T-helper 2 cell (primary cell): ENCODE results near the gene RBFOX1.

Source experiments
- DNase-seq, 5 experiments: peaks; one replicate each; pipeline versions ENCODE4 v3.0.0 to v3.0.0-alpha.2; 2012 to 2022

RBFOX1 gene

DNA sequence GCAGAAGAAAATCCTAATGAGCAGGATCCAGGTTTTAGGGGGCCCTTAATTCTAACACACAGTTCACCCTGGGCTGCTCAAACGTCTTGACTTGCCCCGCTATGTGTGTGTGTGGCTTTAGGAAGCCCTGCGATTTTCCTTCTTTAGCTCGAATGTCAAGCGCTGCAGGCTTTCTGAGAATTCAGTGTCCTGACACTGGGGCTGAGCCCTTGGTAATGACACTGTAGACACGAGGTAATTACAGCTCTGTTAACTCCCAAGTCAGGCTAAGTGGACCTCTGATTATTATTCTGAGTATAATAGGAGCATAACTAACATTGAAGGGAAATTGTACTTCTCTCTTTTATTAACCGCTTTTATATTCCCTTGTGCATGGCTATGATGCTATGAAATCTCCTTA is 202.1 kb downstream of the RBFOX1 start:
- no peak for DNase-seq

DNA sequence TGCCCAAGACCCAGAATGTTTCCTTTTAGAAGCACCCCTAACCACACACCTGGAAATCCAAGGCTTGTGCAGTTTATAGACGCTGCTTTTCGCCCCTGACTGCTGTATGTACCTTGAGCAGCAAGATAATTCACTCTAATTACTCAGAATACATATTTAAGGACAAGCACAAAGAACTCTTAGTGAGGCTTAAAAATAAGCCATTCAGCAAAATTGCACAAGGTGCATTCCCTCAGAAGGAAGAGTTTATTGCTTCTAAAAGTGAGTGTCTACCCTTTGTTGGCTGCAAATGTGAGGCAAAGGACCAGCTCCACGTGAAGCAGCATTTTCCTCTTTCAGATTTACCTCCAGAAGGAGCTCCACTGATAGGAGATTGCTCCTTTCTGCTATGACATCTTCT is 208.4 kb downstream of the RBFOX1 start:
- no peak for DNase-seq

DNA sequence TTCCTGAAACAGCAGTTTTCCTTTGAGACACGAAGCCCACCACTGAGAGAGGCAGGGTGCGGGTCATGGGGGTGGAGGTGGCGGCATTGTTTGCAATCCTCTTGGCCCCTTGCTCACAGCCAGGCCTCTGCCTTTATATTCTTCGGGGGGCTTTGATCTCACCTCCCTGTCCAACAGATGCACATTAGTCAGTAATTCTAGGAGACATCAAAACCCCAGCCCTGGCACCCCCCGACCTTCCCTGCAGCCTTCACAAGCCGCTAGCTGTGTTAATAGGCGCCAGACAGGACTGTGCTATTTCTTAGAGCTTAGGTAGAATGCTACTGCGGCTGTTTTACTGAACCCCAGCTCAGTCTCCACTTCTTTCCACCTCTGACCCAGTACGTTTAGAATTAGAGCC is 212.6 kb downstream of the RBFOX1 start:
- no peak for DNase-seq

DNA sequence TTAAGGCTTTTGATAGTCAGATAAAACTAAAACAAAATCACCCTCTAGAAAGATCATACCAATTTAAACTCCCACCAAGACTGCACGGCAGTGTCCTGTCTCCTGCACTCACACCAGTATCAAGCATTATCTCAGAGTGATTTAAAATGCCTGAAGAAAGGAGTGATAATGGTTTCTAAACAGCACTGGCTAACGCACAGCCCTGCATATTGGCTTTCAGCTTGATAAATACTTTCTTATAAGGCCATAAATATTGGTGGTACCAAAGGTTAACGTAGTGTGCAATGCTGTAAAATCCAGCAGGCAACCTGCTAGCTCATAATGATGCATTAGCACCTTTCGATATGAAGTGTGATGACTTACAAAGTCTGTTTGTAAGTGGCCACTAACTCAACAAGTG is 214.3 kb downstream of the RBFOX1 start:
- no peak for DNase-seq

DNA sequence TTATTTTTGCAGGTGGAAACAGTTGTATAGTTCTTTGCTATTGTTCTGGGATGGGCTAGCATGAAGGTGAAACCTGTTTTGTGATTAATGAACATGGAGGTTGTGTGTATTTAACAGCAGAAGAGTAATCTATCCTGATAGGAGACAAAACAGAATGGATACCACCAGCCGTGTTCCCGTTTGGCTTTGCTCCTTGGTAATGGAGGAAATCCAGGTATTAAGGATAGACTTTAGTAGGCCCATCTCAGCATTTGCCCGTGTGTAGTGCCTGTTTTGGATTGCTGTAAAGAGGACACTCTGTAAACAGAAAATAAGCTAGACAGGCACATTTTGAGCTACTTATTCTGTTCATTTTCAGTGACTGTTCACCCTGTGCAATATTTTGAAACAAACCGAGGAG is 215.1 kb downstream of the RBFOX1 start:
- no peak for DNase-seq

DNA sequence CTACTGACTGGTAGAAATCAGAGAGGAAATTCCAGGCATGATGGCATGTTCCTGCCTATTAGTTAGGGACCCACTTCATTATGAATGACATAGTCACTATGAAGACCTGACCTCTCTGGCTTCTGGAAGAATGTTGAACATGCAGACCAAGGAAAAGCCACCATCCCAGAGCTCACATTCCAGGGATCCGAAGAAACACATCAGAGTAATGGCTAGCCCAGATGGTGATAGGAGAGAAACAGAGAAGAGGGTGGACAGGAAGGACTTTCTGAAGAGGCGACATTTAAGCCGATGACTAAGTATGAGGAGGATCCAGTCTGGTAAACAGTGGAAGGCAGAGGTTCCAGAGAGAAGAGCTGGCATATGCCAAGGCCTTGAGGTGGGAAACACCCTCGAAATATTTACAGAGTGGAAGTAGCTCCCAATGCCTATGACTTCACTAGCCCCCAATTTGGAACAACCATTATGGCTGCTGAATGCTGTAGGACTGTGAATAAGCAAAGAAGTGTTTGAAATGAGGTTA is 216.2 kb downstream of the RBFOX1 start:
- no peak for DNase-seq

DNA sequence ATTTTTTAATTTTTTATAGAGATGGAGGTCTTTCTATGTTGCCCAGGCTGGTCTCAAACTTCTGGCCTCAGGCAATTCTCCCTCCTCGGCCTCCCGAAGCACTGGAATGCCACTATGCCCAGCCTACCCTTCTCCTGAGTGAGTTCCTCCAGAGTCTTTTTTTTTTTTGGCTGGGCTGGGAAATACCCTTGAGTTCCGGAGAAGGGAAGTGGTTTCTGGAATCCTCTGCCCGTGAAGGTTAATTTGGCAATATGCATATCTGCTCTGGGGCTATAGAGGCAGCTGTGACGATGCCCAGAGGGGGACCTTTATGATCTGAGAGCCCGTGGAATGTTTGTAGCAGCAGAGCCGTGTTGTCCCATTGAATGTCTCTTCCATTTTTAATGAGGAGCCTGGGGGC is 217.5 kb downstream of the RBFOX1 start:
- no peak for DNase-seq

DNA sequence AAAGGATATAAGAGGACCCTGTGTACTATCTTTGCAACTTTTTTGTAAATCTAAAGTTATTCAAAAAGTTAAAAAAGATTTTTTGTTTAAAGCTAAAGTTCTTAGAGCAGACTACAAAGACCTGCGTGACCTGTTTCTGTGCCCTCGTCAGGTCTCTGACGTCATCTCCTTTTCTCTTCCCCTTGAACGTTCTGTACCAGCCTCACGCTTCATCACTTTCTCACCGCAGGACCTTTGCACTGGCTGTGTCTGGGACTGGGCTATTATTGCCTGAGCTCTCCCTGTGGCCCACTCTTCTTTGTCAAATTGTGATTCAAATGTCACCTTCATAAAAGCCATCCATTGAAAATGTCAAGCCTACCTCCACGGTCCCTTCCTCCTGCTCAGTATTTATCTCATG is 222.8 kb downstream of the RBFOX1 start:
- DNase-seq: no peak

DNA sequence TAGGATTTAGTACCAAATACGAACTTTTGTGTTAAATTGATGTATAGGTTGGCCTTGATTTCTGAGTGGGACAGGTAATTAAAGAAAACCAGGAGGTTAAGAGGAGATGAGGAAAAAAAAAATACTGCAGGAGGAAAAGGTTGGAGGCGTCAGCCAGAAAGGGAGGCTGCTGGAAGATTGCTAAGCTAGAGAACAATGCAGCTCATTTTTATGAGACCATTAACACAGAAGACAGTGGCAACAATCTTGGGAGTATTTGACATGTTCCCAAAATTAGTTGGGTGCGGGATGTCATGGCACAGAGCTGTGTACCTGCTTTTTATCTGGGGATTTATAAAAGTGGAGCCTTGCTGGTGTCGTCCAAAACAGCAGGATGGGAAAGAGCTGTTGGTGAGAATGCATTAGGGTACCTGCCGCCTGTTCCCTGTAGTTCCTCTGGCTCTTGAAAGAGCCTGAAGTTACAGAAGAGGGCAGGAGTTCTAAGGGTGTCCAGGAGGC is 229.3 kb downstream of the RBFOX1 start:
- no peak for DNase-seq

DNA sequence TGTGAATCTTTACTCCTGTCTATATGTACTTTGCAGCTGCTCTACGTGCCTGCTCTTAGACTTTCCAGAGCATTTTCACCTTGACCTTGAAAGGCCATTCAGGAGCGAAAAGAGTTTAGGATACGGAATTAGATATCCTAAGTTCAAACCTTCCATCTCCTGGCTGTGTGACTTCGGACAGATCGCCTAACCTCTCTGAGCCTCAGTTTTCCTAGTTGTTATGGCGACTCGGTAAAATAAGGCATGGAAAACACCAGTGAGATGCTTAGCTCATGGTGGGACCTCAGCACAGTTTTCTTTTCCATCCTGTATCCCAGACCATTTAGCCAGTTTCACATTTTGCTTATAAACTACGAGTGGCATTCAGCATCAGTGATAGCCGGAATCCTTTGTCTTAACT is 233.7 kb downstream of the RBFOX1 start:
- no peak for DNase-seq

DNA sequence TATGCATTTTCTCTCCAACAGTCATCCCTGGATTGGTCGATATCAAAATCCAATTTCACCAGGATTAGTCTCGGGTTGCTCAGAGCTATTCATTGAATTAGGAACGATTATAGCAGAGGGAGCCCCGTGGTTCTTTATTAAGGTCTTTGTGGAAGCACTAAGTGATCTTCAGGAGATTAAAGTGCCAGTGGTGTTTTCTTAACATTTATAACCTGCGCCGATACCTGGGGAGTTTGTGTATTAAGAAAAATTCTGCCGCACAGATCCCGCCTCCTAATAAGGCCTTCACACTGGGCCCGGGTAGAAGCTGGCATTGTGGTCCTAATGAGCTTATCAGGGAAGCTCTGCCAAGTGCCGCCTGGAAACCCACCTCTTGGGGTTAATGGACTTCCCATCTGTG is 238.7 kb downstream of the RBFOX1 start:
- DNase-seq: no peak

DNA sequence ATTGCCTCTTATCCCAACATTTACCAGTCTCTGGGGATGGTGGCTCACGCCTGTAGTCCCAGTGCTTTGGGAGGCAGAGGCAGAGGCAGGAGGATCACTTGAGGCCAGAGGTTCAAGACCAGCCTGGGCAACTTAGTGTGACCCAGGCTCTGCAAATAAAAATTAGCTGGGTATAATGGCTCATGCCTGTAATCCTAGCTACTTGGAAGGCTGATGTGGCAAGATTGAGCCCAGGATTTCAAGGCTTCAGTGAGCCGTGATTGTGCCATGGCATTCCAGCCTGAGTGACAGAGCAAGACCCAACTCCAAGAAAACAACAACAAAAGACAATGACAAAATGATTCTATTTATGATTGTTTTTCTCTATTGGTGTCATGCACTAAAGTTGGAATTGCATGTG is 244.9 kb downstream of the RBFOX1 start:
- DNase-seq: no peak

DNA sequence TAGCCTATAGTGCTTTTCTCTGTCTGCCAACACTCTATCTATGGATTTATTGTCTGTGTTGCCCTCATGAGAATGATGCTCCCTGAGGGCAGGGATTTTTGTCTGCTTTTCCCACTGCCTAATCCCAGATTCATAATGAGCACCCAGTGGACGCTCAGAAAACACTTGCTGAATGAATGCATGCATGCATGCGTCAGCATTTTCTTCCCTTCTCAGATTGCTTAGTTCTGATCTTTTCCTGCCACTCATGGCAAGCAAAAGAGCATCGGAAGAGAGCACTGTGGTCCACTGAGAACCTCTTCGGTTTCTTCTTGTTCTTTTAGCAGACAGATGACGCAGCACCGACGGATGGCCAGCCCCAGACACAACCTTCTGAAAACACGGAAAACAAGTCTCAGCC is 246.8 kb downstream of the RBFOX1 start:
- no peak for DNase-seq

DNA sequence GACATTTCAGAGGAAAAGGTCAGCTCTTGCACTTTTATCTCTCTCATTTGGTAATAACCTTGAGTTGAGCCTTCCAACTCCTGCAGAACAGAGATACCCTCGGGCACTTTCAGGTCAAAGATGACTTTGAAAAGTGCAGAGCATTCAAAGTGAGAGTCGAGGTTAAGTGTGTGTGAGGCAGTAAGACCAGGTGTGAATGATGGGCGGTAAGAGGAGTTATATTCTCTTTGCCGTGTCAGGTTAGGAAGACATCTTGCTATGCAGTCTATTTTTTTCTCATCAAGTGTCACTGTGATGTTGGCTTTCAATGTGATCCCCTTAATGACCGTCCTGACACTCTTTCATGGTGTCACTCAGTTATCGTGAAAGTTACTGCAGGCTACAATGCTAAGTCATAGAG is 248.5 kb downstream of the RBFOX1 start:
- no peak for DNase-seq

DNA sequence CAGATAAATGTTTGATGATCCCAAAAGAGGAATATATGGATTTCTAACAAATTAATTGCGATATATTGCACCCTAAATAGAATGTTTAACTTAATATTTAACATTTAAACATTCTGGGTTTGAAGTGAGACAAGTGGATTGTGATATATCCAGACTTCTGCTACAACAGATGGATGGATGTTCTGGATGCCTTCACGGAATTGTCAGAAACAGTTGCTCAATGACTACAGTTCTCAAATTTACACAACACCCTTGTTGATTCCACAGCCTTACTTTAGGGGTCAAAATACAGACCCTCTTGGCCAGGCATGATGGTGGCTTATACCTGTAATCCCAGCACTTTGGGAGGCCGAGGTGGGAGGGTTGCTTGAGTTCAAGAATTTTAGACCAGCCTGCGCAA is 250.8 kb downstream of the RBFOX1 start:
- no peak for DNase-seq

DNA sequence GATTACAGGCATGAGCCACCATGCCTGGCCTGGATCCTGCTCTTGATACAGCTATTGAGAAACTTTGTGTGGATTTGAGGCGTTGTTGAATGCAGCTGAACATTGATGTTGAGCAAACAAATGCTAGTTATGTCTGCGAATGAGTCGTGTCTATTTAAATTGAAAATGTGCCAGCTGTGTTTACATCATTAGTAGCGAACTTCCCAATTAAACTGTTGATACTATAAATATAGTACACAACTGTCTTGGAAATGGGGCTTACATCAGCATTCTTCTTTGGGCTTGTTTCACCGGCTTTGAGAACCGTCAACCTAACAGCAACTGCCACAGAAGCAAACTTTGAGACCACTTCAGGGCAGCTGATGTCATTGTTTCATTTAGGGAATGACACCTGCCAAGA is 251.9 kb downstream of the RBFOX1 start:
- no peak for DNase-seq

DNA sequence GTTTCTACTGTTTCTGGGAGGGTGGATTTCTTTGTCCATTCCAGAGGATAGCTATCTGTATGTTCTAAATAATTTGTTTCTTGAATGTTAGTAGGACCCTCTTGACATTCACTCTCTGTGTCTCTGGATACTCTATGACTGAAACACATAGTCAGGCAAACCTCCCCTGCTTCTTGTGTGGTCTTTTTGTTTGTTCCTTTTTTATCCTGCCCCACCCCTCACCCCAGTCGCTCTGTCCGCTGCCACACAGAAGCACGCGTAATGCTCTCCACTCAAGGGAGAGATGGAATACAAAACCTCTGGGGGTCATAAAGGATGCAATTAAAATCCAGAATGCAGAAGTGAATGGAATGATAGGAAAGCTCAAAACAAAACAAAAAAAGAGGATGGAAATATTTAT is 253.1 kb downstream of the RBFOX1 start:
- no peak for DNase-seq

DNA sequence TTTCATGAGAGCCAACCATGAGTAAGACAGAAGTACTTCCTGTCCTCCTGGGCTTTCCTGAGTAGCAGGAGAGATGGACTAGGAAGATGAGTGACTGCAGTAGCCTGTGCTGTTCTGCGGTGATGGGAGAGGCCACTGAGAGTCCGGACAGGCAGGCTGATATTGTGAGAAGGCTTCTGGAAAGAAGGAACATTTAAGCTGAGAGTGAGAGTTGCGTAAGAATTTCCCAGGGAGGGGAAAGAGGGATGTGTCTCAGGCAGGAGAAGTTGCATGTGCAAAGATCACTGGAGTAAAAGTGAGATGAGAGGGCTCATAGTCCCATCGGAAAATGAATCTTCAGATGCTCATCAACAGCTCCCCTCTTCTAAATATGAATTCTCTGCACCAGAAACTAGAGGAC is 258.3 kb downstream of the RBFOX1 start:
- no peak for DNase-seq

DNA sequence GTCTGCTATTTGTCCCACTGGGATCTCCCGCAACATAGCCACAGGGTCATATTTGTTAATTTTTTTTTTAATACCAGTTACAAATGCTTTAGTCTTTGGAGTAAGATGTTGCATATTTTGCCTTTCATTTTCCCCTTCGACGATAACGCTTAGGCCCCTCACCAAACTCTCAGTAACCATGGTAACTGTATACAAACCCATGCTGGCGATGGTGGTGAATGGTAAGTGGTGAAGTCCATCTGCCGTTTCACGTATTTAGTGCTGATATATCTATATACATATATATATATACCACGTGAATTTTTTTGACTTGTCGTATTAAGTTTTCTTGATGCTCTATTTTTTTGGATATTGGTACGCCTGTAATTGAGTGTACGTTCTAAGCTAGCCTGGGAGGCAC is 263.7 kb downstream of the RBFOX1 start:
- DNase-seq: no peak

DNA sequence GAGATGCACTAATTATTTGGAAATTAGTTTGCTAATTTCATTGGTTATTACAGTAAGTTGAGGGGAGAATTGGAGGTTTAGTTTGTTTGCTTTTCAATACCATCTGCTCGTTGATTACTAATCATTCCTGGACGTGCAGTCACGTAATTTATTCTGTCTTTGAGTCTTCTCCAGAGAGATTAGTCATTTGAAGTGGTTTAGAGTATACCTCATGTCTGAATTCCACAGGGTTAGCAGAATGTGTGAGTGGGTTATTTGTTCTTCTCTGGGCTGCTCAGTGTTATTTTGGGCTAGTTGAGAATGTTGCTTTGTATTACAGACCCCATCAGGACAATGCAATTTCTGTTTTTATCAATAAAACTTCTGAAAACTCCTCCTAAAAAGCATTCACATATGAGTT is 265.0 kb downstream of the RBFOX1 start:
- no peak for DNase-seq

DNA sequence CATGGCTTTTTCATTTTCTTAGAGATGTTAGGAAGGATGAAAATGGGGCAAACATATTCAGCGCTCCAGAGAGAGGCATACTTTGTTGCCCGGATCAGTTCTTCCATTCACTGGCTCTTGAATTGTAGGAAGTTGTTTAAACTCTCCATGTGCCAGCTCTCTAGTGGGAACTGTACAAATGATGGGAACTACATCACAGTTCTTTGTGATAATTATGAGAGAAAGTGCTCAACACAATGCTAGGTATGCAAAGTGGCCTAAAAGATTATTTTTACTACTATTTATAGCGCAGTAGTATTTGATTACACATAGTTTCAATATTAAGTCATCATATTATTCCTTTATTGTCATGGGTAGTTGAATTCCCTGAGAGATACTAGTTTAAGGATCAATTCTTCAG is 268.5 kb downstream of the RBFOX1 start:
- DNase-seq: no peak

DNA sequence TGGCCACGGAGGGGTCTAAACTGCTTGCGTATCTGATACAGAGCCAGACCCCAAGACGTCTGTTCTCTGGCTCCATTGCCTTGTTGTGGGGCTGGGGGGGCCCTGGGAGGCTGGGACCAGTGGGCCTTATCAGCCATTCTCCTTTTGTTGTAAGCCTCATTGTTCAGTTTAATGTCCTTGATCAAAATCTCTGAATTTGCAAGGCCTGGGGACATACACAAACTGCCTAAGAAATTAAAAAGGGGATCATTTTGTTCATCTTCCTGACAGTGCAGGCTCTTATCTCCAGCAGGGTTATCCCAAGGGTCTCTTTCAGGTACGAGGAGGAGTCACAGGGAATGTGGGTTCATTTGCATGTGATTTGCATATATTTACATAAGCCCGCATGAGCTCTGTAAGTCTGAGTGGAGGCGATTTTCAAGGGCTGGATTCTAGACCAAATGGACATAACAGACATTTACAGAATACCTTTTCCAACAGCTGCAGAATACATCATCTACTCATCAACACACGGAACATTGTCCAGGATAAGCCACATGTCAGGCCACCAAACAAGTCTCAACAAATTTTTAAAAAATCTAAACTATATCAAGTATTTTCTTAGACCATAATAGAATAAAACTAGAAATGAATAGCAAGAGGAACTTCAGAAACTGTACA is 269.8 kb downstream of the RBFOX1 start:
- DNase-seq: no peak

DNA sequence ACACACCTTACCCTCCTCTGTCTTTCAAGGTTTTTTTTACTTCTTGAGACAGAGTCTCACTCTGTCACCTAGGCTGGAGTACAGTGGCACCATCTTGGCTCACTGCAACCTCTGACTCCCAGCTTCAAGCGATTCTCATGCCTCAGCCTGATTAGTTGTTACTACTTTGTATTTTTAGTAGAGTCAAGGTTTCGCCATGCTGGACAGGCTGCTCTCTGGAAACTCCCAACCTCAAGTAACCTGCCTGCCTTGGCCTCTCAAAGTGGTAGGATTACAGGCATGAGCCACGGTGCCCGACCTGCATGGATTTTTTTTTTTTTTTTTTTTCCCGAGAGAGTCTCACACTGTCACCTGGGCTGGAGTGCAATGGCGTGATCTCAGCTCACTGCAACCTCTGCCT is 273.2 kb downstream of the RBFOX1 start:
- no peak for DNase-seq

DNA sequence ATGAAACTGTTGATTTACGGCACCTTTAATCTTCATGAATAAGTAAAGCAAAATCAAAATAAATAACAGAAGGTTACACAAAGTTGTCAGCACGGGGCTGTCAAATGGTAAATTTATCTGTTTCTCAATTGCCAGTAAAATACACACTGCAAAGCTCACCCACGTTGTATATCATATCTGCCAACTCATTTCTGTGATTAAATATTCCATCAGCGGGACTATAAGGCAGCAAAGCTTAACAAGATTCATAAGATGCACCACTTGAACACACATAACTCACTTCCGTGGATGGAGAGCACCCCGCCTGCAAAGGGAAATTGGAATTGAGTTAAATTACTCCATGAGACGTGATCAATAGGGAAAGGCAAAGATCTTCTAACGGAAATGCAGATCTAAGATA is 280.0 kb downstream of the RBFOX1 start:
- no peak for DNase-seq

DNA sequence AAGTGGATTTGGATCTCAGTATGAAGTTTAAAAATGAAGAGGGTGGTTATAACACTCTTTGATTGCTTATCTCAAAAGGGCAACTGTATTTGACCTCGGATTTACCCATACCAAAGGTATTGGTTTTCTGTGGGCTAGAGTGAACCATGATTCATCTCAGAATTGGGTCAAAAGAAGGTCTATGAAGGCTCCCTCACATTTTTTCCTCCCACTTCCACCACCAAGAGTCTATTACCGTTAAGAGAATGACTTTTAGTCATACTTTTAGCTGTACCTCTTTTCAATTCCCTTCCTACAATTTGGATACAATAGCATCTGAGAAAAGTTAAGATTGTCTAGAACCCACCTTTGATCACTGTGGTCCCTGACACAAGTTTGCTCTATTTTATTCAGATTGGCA is 280.9 kb downstream of the RBFOX1 start:
- DNase-seq: no peak
